Renal cortex interstitium (tissue), 11 donors: Measurements from ENCODE around the gene TRAPPC8. TPM values are rescaled to one million over a fixed set of nuclear protein-coding genes. Genes with fewer than 3 reads are reported as not detected.
"Not testable (repeated sequence)": the region's sequence is repeated elsewhere in the genome, so short reads cannot be mapped to it uniquely, and the experiment has no call there.

Experiments used
- DNase-seq, 11 donors: peaks; one replicate each; pipeline ENCODE4 v3.0.0-alpha.2; 2013; ENCODE audit warnings: low read depth in 9 of 11, low spot score in 4 of 11; ENCODE audit errors: extremely low read depth in 1 of 11
- polyA plus RNA-seq, 3 donors: library from polyadenylated mRNA; unstranded; fragments of 120-200 nt; gene quantifications; one replicate each; pipeline ENCODE4 v1.2.1, GENCODE V29; 2013; ENCODE audit not compliant: insufficient read length in 3 of 3

TRAPPC8 gene
- polyA plus RNA-seq, 3 donors: 54.8 to 74.0 (median 58.4) TPM

DNA sequence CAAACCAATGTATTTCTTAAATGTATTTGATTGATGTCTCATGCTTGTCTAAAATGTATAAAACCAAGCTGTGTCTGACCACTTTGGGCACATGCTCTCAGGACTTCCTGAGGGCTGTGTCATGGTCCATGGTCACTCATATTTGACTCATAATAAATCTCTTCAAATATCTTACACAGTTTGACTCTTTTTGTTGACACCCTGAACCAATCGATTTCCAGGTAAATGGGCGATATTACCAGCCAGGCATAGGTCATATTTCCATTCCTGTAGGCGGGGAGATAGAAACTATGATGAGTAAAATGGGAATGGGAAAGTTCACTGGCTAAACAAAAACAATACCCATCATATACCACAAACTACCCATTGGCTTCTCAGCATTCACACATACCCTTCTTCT lies 9.3 kb upstream of the TRAPPC8 start:
- no peak for DNase-seq

DNA sequence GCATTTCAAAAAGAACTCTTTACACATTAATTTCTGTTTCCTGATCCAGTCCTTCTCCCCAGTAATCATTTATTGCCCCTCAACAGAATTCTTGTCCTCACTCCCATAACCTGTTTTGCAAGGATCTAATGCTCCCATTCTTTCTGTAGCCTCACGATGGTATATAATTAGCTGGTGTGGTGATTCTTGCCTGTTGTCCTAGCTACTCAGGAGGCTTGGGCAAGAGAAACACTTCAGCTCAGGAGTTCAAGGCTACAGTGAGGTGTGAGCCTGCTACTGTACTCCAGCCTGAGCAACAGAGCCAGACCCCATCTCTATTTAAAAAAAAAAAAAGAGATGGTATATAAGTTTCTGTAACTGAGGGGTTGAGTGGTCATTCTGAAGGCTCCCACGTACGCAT lies 7.7 kb upstream of the TRAPPC8 start:
- no peak for DNase-seq

DNA sequence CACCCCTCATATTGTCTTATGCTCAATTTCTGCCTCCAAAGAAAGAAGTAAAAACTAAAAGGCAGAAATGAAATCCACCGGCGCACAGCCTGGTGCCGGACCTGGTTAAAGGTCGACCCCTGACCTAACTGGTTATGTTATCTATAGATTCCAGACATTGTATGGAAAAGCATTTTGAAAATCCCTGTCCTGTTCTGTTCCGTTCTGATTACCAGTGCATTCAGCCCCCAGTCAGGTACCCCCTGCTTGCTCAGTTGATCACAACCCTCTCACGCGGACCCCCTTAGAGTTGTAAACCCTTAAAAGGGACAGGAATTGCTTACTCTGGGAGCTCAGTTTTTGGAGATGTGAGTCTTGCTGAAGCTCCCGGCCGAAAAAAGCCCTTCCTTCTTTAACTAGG lies 5.4 kb upstream of the TRAPPC8 start:
- DNase-seq: not testable (repeated sequence)

DNA sequence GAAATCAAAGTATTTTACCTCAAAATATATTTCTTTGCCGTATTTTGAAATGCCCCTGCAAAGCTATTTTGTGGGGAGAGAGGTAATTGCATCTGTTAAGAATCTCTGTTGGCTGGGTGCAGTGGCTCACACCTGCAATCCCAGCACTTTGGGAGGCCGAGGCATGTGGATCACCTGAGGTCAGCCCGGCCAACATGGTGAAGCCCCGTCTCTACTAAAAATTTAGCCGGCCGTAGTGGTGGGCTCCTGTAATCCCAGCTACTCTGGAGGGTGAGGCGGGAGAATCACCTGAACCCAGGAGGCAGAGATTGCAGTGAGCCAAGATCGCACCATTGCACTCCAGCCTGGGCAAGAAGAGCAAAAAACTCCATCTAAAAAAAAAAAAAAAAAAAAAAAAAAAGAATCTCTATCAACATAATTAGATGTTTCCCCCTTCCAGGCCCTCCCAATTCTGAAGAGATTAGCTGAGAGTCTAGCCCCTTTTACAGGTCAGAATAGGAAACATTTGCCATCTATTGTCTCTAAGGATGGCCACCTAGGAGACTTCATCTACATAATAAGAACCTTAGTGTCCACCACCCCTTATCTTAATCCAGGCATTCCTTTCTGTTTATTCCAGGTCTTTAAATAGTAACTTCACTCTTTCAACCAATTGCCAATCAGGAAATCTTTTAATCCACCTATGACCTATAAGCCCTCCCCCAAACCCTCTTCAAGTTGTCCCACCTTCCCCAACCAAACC lies 3.5 kb upstream of the TRAPPC8 start:
- no peak for DNase-seq

DNA sequence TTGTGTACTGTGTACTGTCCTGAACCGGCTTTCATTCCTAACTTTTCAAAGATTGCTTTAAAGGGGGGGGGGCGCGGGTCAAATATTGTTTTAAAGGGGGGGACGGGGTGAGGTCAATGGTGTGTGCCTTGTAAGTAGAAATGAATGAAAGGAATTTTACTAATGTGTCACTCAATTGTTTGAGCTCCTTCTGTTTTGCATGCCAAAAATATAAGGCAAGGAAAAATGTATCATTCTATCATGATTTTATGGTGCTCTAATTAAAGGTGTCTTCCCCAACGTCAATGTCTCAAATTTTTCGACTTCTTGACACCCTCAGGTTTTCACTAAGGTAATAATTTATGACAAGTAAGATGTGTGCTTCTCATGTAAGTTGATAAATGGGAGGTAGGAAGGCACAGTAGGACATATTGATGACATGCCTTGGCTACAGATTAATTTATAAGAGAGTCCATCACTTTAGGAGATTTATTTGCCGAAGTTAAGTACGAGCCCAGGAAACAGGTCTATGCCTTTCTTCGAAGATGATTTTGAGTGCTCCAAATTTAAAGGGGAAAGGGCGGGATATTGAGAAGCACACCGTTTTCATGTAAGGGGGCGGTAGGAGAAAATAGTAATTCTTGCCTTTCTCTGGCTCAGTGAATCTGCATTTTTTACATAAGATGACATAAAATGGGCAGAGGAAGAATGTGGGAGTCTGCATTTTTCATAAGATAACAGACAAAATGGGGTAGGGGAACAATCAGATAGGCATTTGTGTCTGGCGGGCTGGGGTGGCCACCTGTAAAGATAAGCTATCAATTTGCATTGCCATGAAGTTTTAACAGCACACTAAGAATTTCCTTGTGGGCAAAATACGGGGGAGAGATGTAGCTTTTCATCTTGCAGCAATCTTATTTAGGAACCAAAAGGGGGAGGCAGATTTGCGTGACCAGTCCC lies 1.2 kb upstream of the TRAPPC8 start:
- no peak for DNase-seq

DNA sequence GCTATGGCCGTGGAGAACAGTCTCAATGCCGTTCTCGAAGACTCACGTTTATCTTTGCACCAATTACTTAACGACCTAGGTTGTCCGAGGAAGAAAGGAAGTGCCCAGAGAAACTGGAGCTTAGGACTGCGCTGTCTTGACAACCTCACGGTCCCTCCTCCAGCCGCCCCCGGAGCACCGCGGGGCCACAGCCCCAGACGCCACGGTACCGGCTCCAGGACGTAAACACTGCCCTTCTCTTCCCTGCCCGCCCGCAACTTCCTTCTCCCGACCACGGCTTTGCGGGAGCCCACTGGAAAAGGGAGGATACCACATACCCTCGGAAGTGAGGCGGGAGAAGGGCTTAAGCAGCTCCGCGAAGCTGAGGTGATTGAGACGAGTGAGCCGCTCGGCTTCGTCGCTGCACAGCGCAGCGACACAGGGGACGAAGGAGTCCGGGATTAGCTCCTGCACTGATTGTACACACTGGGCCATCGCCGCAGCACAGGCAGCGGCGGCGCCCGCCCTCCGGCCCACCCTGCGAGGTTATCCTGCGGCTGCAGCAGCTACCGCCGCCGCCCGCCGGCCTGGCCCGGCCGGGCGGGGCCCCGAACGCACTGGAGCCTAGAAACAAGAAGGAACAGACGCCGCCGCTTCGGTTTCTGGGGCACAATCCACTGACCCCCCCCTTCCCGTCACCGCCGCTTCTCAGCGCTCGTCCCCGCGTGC lies 483 bp downstream of the TRAPPC8 start:
- DNase-seq: peak in 9 of 11 donors; percentile 20 to 41 (median 33)

DNA sequence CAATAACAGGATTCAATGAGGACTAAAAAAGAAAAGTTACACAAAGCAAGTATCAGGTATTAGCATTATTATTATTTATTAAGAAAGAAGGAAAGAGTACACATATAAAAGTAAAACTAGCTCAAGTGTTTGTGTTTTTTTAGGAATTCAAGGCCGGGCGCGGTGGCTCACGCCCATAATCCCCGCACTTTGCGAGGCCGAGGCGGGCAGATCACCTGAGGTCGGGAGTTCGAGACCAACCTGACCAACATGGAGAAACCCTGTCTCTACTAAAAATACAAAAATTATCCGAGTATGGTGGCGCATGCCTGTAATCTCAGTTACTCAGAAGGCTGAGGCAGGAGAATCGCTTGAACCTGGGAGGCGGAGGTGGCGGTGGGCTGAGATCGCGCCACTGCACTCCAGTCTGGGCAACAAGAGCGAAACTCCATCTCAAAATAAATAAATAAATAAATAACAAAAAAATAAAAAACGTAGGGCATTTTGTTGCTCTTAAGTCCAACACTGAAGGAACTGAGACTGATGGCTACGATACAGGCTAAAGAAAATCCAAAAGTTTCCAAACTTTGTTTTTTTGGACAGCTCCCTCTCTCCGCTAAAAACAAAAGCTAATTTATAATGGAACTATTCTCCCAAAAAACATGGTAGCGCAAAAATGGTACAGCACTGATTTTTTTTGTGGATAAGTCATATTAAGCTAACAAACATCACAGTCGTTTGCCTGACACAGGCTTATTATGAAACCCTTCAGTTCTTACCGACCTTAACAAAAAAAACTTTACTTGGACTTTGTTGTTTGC lies 1.7 kb downstream of the TRAPPC8 start:
- DNase-seq: no peak

DNA sequence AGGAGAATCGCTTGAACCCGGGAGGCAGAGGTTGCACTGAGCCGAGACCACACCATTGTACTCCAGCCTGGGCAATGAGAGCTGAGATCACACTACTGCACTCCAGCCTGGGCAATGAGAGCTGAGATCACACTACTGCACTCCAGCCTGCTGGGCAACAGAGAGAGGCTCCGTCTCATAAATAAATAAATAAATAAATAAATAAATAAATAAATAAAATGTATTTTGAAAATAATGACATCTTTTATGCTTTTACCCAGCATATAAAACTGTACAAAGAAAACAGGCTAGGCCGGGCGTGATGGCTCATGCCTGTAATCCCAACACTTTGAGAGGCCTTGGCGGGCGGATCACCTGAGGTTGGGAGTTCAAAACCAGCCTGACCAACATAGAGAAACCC lies 8.2 kb downstream of the TRAPPC8 start:
- not testable (repeated sequence) for DNase-seq

DNA sequence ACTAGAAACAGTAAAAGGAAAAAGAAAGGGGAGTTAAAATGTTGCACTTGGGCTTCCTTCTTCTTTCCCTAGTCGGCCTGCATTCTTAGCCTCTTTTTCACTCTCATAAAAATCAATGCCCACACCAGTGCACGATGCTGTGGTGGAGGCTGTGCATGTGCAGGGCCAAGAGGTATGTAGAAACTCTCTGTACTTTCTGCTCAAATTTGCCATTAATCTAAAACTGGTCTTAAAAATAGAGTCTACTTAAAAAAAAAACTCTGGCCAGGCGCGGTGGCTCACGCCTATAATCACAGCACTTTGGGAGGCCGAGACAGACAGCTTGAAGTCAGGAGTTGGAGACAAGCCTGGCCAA lies 11.1 kb downstream of the TRAPPC8 start:
- no peak for DNase-seq

DNA sequence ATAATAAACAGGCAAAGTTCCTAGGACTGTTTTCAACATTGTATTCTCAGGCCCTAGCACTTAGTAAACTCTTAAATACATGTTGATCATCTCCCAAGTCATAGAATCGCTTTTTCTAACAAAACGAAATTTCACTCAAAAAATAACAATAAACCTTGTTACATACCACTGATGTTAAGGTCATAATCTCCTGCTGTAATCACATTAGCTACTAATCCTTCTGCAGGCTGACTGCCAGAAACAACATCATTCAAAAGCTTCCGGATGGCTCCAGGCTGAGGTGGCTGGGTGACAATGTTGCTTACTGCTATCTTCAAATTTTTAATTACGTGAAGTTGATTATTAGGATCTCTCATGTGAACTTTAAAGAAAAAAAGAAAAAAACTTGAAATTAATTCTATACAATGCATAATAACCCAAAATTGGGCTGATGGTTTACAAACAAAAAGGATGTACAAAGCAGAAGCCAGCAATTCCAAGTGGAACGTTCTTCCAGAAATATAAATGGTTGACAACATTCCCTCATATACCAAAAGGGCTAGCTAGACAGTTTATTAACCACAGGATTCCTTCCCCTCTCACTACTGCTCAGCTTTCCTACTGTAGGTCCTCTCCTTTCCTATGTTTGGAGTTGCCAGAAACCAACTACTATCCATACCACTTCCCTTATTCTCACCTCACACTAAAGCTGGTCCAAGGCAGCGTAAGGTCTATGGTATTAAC lies 11.6 kb downstream of the TRAPPC8 start:
- no peak for DNase-seq

DNA sequence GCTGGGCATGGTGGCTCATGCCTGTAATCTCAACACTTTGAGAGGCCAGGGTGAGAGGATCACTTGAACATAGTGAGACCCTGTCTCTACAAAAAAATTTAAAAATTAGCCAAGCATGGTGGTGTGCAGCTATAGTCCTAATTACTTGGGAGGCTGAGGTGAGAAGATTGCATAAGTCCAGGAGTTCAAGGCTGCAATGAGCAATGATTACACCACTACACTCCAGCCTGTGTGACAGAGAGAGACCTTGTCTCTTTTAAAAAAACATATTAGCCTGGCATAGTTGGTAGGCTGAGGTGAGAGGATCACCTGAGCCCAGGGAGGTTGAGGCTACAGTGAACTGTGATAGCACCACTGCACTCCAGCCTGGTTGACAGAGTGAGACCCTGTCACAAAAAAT lies 13.7 kb downstream of the TRAPPC8 start:
- DNase-seq: no peak

DNA sequence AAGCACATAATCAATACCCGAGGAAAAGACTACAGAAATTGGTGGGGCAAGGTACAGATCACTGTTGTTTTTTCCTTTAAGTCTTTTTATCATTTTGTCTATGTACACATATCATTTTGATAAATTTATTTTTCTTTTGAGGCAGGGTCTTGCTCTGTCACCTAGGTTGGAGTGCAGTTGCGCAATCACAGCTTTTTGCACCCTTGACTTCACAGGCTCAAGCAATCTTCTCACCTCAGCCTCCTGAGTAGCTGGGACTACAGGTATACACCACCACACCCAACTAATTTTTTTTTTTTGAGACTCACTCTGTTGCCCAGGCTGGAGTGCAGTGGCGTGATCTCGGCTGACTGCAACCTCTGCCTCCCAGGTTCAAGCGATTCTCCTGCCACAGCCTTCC lies 15.9 kb downstream of the TRAPPC8 start:
- not testable (repeated sequence) for DNase-seq

DNA sequence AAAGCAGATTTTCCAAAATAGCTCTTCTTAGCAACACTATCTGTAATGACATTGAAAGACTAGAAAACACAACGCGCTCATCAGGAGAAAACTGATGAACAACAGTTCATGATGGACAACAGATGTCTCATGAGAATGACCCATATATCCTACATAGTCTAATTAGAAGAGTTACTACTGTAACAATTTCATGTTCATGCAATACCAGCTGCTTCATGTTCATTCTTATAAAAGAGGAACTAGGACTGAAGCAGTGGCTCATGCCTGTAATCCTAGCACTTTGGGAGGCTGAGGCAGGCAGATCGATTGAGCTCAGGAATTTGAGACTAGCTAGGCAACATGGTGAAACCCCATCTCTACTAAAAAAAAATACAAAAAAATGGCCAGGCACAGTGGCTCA lies 22.7 kb downstream of the TRAPPC8 start:
- no peak for DNase-seq

DNA sequence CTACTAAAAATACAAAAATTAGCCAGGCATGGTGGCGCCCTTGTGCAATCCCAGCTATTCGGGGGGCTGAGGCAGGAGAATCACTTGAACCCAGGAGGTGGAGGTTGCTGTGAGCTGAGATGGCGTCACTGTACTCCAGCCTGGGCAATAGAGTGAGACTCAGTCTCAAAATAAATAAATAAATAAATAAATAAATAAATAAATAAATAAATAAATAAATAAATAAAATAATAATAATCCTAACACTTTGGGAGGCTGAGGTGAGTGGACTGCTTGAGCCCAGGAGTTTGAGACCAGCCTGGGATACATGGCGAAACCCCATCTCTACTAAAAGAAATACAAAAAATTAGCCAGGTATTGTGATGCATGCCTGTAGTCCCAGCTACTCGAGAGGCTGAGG lies 23.6 kb downstream of the TRAPPC8 start:
- DNase-seq: not testable (repeated sequence)

DNA sequence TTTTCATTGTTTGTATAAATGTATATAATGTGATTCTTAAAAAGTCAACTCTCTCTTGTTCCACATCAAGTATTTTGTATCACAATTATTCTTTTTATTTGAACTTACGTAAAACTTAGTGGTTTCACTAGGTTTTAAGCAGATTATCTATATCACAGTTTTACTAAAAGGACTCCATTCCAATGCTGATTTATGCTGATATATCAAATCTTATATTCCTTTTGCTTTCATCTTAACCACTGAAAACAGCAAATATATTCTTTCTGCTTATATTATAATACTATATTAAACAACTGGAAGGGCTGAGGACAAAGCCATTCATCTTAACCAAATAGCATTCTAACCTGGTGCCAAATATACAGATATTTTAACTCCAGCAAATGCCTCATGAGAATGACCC lies 24.2 kb downstream of the TRAPPC8 start:
- DNase-seq: no peak

DNA sequence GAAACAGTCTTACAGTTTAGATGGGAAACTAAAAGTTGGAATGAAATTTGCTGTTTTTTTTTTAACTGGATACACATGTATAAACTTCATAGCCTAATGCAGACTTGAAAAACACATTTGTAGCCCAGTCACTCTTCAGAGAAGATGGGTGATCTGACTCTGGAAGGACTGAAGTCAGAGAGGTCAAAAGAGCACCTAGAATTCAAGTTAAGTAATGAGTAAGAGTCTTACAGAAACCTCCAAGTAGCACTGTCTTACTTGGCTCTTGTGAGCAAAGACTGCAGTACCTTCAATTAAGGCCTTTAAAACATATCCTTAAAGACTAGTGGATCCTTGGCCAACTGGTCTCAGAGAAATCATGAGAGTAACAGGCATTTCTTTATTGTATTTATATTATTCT lies 41.9 kb downstream of the TRAPPC8 start:
- DNase-seq: no peak

DNA sequence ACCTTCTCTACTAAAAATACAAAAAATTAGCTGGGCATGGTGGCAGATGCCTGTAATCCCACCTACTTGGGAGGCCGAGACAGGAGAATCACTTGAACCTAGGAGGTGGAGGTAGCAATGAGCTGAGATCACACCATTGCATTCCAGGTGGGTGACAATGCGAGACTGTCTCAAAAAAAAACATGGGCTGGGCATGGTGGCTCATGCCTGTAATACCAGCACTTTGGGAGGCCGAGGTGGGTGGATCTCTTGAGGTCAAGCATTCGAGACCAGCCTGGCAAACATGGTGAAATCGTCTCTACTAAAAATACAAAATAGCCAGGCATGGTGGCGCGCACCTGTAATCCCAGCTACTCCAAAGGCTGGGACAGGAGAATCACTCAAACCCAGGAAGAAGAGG lies 43.2 kb downstream of the TRAPPC8 start:
- not testable (repeated sequence) for DNase-seq

DNA sequence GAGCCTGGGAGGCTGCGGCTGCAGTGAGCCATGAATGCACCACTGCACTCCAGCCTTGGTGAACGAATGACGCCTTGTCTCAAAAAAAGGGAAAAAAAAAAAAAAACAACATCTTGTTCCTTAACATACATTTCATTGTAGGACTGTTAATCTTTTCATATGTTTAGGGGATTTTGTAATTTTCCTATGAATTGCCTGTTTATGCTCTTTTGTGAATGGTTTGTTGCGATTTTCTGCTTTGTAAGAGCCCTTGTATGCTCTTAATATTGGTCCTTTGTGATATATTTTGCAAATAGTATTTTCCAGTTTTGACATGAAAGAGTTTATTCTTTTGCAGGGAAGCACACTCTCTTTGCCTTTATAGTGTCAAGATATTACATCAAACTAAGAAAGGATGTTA lies 50.0 kb downstream of the TRAPPC8 start:
- no peak for DNase-seq
